Ovary (tissue), 9 donors: ENCODE measurements around the gene ADPRHL1. TPM values are rescaled to one million over a fixed set of nuclear protein-coding genes. Genes with fewer than 3 reads are reported as not detected.
"Not testable (repeated sequence)": the region's sequence is repeated elsewhere in the genome, so short reads cannot be mapped to it uniquely, and the experiment has no call there.

ENCODE experiments used
- DNase-seq, 5 donors: peaks; one replicate each; pipeline ENCODE4 v3.0.0-alpha.2; 2019 to 2020
- H3K27ac ChIP-seq, 2 donors: fragments of 200-600 bp; one replicate each; pipeline versions ENCODE4 v1.5.1 to v1.8.0; 2019 to 2022
- H3K27me3 ChIP-seq: fragments of 200-600 bp; one replicate; pipeline ENCODE4 v1.8.0; 2022
- H3K36me3 ChIP-seq: fragments of 200-600 bp; sonication (generic); one replicate; pipeline ENCODE4 v1.5.1; 2019
- H3K4me1 ChIP-seq: one replicate; pipeline ENCODE4 v1.8.1; 2013; ENCODE audit warnings: mild to moderate bottlenecking, moderate library complexity; ENCODE audit not compliant: insufficient read depth
- H3K4me3 ChIP-seq: fragments of 200-600 bp; sonication (generic); one replicate; pipeline ENCODE4 v1.5.1; 2017
- H3K9me3 ChIP-seq, 2 donors: fragments of 200-600 bp in 1 of 2; sonication (generic) in 1 of 2; one replicate each; pipeline versions ENCODE4 v1.5.1 to v1.8.1; 2013 to 2019; ENCODE audit warnings: mild to moderate bottlenecking in 1 of 2, moderate library complexity in 1 of 2
- EP300 ChIP-seq: sonication (generic); formaldehyde crosslinking; IDR thresholded peaks from one replicate; pipeline ENCODE4 v1.6.1; 2017; ENCODE audit warnings: antibody characterized with exemption
- POLR2A ChIP-seq: fragments of 450-650 bp; IDR thresholded peaks from one replicate; pipeline ENCODE4 v1.6.1; 2017; ENCODE audit warnings: antibody characterized with exemption, mild to moderate bottlenecking, moderate library complexity
- WGBS, 3 donors: extraction: QIAGEN DNeasy Blood & Tissue Kit in 1 of 3; methylation state at CpG; one replicate each; pipeline versions ENCODE4 v1.1.5 to v1.1.7; 2013 to 2017; 5-methylcytosine and 5-hydroxymethylcytosine counted together
- intact Hi-C, 4 donors: fragments of 100-400 bp; cut with DNase I; formaldehyde crosslinking; loops; one replicate each; pipeline versions ENCODE4 v1.11.0 to v1.15.1; 2022 to 2023
- polyA plus RNA-seq, 2 donors: library from polyadenylated mRNA; stranded (reverse); fragments of 200-250 nt in 1 of 2; fragments of 350-450 nt in 1 of 2; fragmentation: Illumina TruSeq in 1 of 2; extraction: RNeasy Lipid Tissue Mini Kit (QIAGEN cat#74804) in 1 of 2; gene quantifications; one replicate each; pipeline ENCODE4 v1.2.3, GENCODE V29; 2013 to 2014
- total RNA-seq, 7 donors: library from RNA; depleted of rRNA in 2 of 7; stranded (reverse); fragments of >200 nt in 2 of 7; fragmentation: NEBNext Ultra II Directional in 3 of 7; extraction: Animal tissue kit (Norgen Biotek cat#: 25700) in 3 of 7; gene quantifications; one replicate each; pipeline versions ENCODE4 v1.1.0 to v1.2.4, GENCODE V29; 2016 to 2023
- TF ChIP-seq, protein P1 (sequence below), 3 donors: fragments of 450-650 bp in 2 of 3; fragments of 200-600 bp in 1 of 3; IDR thresholded peaks; one replicate each; pipeline versions ENCODE4 v1.5.1 to v1.8.0; 2016 to 2022; ENCODE audit warnings: antibody characterized with exemption in 3 of 3, mild to moderate bottlenecking in 1 of 3
- donor health status: DM: no; HTN: no; CAD: no; lungs with moderate emphysema.
- donor health status: DM: no; HTN: no; CAD: no.
- donor health status: Bipolar disorder and iron deficiency.
- donor health status: DM: yes; HTN: yes; CAD: no.
- donor health status: DM: no; HTN: no; CAD: no.
- donor health status: DM: yes; HTN: yes; CAD: no.

The ADPRHL1 gene
- total and polyA plus RNA-seq, 9 donors, result 1.6 to 5.0 (median 2.2) TPM

- intact Hi-C loops, result no loop called here
- no peaks in the 10 kb centered on the region for H3K9me3 ChIP-seq
- H3K36me3 ChIP-seq, result no peaks in the 10 kb centered on the region
- H3K27me3 ChIP-seq, result no peaks in the 10 kb centered on the region
- 92 to 94% (median 93%) methylated on average over 28 of the region's 28 CpGs for WGBS, 3 donors
- no peak for DNase-seq
- no peak overlapping the region for H3K27ac ChIP-seq
- TF ChIP-seq POLR2A, result no peak
- no peak for TF ChIP-seq EP300
- TF ChIP-seq, protein P1, sequence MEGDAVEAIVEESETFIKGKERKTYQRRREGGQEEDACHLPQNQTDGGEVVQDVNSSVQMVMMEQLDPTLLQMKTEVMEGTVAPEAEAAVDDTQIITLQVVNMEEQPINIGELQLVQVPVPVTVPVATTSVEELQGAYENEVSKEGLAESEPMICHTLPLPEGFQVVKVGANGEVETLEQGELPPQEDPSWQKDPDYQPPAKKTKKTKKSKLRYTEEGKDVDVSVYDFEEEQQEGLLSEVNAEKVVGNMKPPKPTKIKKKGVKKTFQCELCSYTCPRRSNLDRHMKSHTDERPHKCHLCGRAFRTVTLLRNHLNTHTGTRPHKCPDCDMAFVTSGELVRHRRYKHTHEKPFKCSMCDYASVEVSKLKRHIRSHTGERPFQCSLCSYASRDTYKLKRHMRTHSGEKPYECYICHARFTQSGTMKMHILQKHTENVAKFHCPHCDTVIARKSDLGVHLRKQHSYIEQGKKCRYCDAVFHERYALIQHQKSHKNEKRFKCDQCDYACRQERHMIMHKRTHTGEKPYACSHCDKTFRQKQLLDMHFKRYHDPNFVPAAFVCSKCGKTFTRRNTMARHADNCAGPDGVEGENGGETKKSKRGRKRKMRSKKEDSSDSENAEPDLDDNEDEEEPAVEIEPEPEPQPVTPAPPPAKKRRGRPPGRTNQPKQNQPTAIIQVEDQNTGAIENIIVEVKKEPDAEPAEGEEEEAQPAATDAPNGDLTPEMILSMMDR (IDR thresholded peaks at IDR 0.05), result no peak
- H3K4me1 ChIP-seq, result no peaks in the 10 kb centered on the region
- H3K4me3 ChIP-seq, result no peak overlapping the region
These were observed 19.2 kb upstream of the ADPRHL1 start for GRCh38 chr13:113472355-113473025.

DNA sequence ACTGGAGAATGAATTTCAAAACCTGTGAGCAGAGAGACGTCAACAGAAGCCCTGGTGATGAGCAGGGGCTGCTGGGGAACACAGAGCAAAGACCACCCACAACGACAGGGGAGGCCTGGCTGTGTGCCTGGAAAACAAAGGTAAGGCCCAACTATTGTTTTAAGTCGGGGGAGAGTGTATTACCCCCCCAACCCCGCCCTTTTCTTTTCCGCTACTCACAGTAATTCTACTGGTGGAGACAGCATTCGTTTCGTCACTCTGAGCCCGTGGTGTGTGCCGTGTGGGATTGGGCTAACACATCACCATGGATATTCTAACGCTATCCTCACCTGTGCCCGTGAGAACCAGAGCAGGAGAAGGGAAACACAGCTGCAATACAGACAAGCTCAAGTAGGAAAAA, 18.6 kb upstream of the ADPRHL1 start:
- no peak for DNase-seq
- H3K9me3 ChIP-seq, result no peaks in the 10 kb centered on the region
- intact Hi-C loops, result no loop called here
- no peak overlapping the region for H3K4me3 ChIP-seq
- no peak for TF ChIP-seq EP300
- TF ChIP-seq POLR2A, result no peak
- TF ChIP-seq, protein P1 (IDR thresholded peaks at IDR 0.05), result no peak
- H3K36me3 ChIP-seq, result no peaks in the 10 kb centered on the region
- H3K27ac ChIP-seq, result no peak overlapping the region
- 87 to 90% (median 87%) methylated on average over 11 of the region's 11 CpGs for WGBS, 3 donors
- no peaks in the 10 kb centered on the region for H3K27me3 ChIP-seq
- no peaks in the 10 kb centered on the region for H3K4me1 ChIP-seq

GRCh38 chr13:113470635-113471163, 17.4 kb upstream of the ADPRHL1 start:
- H3K27ac ChIP-seq, H3K4me1 ChIP-seq, H3K4me3 ChIP-seq, H3K27me3 ChIP-seq, intact Hi-C loops, H3K36me3 ChIP-seq, DNase-seq, H3K9me3 ChIP-seq: not testable (repeated sequence)
- 85 to 98% (median 98%) methylated on average over 4 of the region's 4 CpGs for WGBS, 3 donors

- Histone ChIP-seq H3K9me3 (no peaks in the 10 kb centered on the region), H3K27ac (no peak overlapping the region), H3K36me3 (no peaks in the 10 kb centered on the region), H3K27me3 (no peaks in the 10 kb centered on the region), H3K4me3 (no peak overlapping the region), H3K4me1 (no peaks in the 10 kb centered on the region)
- TF ChIP-seq EP300 (no peak), POLR2A (no peak)
- TF ChIP-seq, protein P1 (IDR thresholded peaks at IDR 0.05), result no peak
- DNase-seq, result no peak
- 96 to 97% (median 96%) methylated on average over 10 of the region's 10 CpGs for WGBS, 3 donors
- intact Hi-C loops, result no loop called here
These were observed 16.8 kb upstream of the ADPRHL1 start for GRCh38 chr13:113470073-113470472.

DNA sequence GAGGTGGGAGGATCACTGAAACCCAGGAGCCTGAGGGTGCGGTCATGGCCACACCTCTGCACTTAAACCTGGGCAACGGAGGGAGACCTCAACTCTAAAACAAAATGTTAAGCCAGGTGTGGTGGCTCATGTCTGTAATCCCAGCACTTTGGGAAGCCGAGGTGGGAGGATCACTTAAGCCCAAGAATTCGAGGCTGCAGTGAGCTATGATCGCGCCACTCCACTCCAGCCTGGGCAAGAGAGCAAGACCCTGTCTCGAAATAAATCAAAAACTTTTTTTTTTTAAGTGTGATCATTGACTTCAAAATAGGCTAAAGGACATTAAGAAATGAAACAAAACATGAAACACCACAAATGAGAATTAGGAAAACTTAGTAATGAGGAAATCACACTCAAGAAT, 16.3 kb upstream of the ADPRHL1 start:
- Histone ChIP-seq H3K9me3 (no peaks in the 10 kb centered on the region), H3K27me3 (no peaks in the 10 kb centered on the region), H3K4me3 (no peak overlapping the region), H3K36me3 (no peaks in the 10 kb centered on the region), H3K27ac (no peak overlapping the region), H3K4me1 (no peaks in the 10 kb centered on the region)
- intact Hi-C loops, result no loop called here
- TF ChIP-seq, protein P1 (IDR thresholded peaks at IDR 0.05), result no peak
- TF ChIP-seq POLR2A (no peak), EP300 (no peak)
- no peak for DNase-seq
- 88 to 91% (median 89%) methylated on average over 7 of the region's 7 CpGs for WGBS, 3 donors
